Liver (tissue), 9 donors: Measurements from ENCODE around the gene MAGI1. TPM values are rescaled to one million over a fixed set of nuclear protein-coding genes. Genes with fewer than 3 reads are reported as not detected.

Source experiments
- DNase-seq: peaks from one replicate; pipeline ENCODE4 v3.0.0-alpha.2; 2017; ENCODE audit warnings: low spot score
- H3K27ac ChIP-seq, 2 donors: one replicate each; pipeline ENCODE4 v1.7.0; 2013; ENCODE audit warnings: inconsistent platforms in 2 of 2, low read length in 2 of 2, control low read depth in 1 of 2, low read depth in 1 of 2, mild to moderate bottlenecking in 1 of 2
- H3K27me3 ChIP-seq, 4 donors: one replicate each; pipeline versions ENCODE4 v1.6.1 to v1.7.0; 2013; ENCODE audit warnings: low read length in 3 of 4, inconsistent platforms in 1 of 4, mild to moderate bottlenecking in 1 of 4, moderate library complexity in 1 of 4; ENCODE audit not compliant: control insufficient read depth in 4 of 4, insufficient read depth in 4 of 4
- H3K36me3 ChIP-seq, 4 donors: one replicate each; pipeline versions ENCODE4 v1.6.1 to v1.7.0; 2013; ENCODE audit warnings: low read length in 3 of 4, mild to moderate bottlenecking in 3 of 4, low read depth in 1 of 4, moderate library complexity in 1 of 4; ENCODE audit not compliant: control insufficient read depth in 4 of 4, insufficient read depth in 3 of 4
- H3K4me1 ChIP-seq, 4 donors: one replicate each; pipeline versions ENCODE4 v1.6.1 to v1.7.0; 2013; ENCODE audit warnings: low read length in 3 of 4, mild to moderate bottlenecking in 3 of 4, moderate library complexity in 1 of 4; ENCODE audit not compliant: control insufficient read depth in 4 of 4, insufficient read depth in 4 of 4
- H3K4me3 ChIP-seq, 3 donors: one replicate each; pipeline versions ENCODE4 v1.6.1 to v1.7.0; 2013; ENCODE audit warnings: low read length in 3 of 3, control low read depth in 1 of 3, low read depth in 1 of 3, mild to moderate bottlenecking in 1 of 3
- H3K9ac ChIP-seq, 2 donors: one replicate each; pipeline ENCODE4 v1.7.0; 2013; ENCODE audit warnings: low read length in 2 of 2, mild to moderate bottlenecking in 2 of 2, moderate library complexity in 2 of 2, control low read depth in 1 of 2, low read depth in 1 of 2
- H3K9me3 ChIP-seq, 4 donors: one replicate each; pipeline versions ENCODE4 v1.6.1 to v1.7.0; 2013; ENCODE audit warnings: low read length in 3 of 4; ENCODE audit not compliant: control insufficient read depth in 4 of 4
- ATF3 ChIP-seq: IDR thresholded peaks from 2 replicates; pipeline ENCODE4 v1.6.1; 2016; ENCODE audit warnings: antibody characterized with exemption
- CTCF ChIP-seq: fragments of 150-350 bp; IDR thresholded peaks from 2 replicates; pipeline ENCODE4 v1.5.1; 2017; ENCODE audit warnings: improper control_type of control experiment, low read depth, low read length; ENCODE audit not compliant: missing input control
- EGR1 ChIP-seq, 2 donors: IDR thresholded peaks; 2 replicates each; pipeline ENCODE4 v1.6.1; 2016 to 2018; ENCODE audit warnings: antibody characterized with exemption in 2 of 2, low read depth in 2 of 2
- FOXA2 ChIP-seq: IDR thresholded peaks from 2 replicates; pipeline ENCODE4 v1.6.1; 2016; ENCODE audit warnings: antibody characterized with exemption
- GABPA ChIP-seq, 2 donors: IDR thresholded peaks in 1 of 2; conservative IDR thresholded peaks in 1 of 2; 2 replicates each; pipeline ENCODE4 v1.6.1; 2016; ENCODE audit warnings: antibody characterized with exemption in 2 of 2, mild to moderate bottlenecking in 1 of 2, moderate library complexity in 1 of 2
- HNF4G ChIP-seq: IDR thresholded peaks from 2 replicates; pipeline ENCODE4 v1.6.1; 2016; ENCODE audit warnings: antibody characterized with exemption
- JUND ChIP-seq, 2 donors: IDR thresholded peaks; 2 replicates each; pipeline ENCODE4 v1.6.1; 2016; ENCODE audit warnings: antibody characterized with exemption in 2 of 2
- NR2F2 ChIP-seq: IDR thresholded peaks from 2 replicates; pipeline ENCODE4 v1.6.1; 2016; ENCODE audit warnings: antibody characterized with exemption
- RAD21 ChIP-seq, 2 donors: IDR thresholded peaks; 2 replicates each; pipeline ENCODE4 v1.6.1; 2016; ENCODE audit warnings: antibody characterized with exemption in 2 of 2, mild to moderate bottlenecking in 2 of 2
- REST ChIP-seq: IDR thresholded peaks from 2 replicates; pipeline ENCODE4 v1.6.1; 2016; ENCODE audit warnings: antibody characterized with exemption, mild to moderate bottlenecking
- RXRA ChIP-seq, 2 donors: IDR thresholded peaks; 2 replicates each; pipeline ENCODE4 v1.6.1; 2017 to 2018; ENCODE audit warnings: antibody characterized with exemption in 2 of 2, mild to moderate bottlenecking in 1 of 2
- SP1 ChIP-seq: IDR thresholded peaks from 2 replicates; pipeline ENCODE4 v1.6.1; 2018; ENCODE audit warnings: antibody characterized with exemption, mild to moderate bottlenecking
- TAF1 ChIP-seq: conservative IDR thresholded peaks from 2 replicates; pipeline ENCODE4 v1.6.1; 2016; ENCODE audit warnings: antibody characterized with exemption, mild to moderate bottlenecking
- YY1 ChIP-seq: IDR thresholded peaks from 2 replicates; pipeline ENCODE4 v1.6.1; 2016; ENCODE audit warnings: antibody characterized with exemption, mild to moderate bottlenecking
- ZBTB33 ChIP-seq: IDR thresholded peaks from 2 replicates; pipeline ENCODE4 v1.6.1; 2016; ENCODE audit warnings: antibody characterized with exemption
- WGBS: extraction: QIAGEN DNeasy Blood & Tissue Kit; methylation state at CpG from one replicate; pipeline ENCODE4 v1.1.7; 2013; 5-methylcytosine and 5-hydroxymethylcytosine counted together
- polyA plus RNA-seq, 2 donors: library from polyadenylated mRNA; stranded (reverse) in 1 of 2; unstranded in 1 of 2; fragments of 200-250 nt in 1 of 2; fragments of >200 nt in 1 of 2; fragmentation: Nextera tagmentation in 1 of 2; extraction: Ambion mirVana in 1 of 2; gene quantifications; one replicate each; pipeline versions ENCODE4 v1.2.1 to v1.2.3, GENCODE V29; 2013 to 2015
- total RNA-seq, 2 donors: library from RNA; depleted of rRNA; stranded (reverse); fragments of >200 nt; gene quantifications; one replicate each; pipeline ENCODE4 v1.2.3, GENCODE V29; 2014
- donor health status: healthy.
- donor health status: healthy.
- donor health status: healthy.
- donor health status: healthy.
- donor health status: healthy.

MAGI1 gene
- total and polyA plus RNA-seq, 4 donors: 9.6 to 68.8 (median 14.0) TPM

- no peak overlapping the region for H3K27ac ChIP-seq
- no peak overlapping the region for H3K9ac ChIP-seq
- peak; percentile 35 for DNase-seq
Measured at GRCh38 chr3:65548848-65549625, 489.7 kb downstream of the MAGI1 start.

More at GRCh38 chr3:65548848-65549625, 489.7 kb downstream of the MAGI1 start:
- H3K4me3 ChIP-seq: peak overlapping the region in 2 of 3 donors; percentile 55 to 58
- no peaks in the 10 kb centered on the region for H3K9me3 ChIP-seq
- peaks cover 11 to 18% (median 11%) of the 10 kb centered on the region in 4 donors for H3K4me1 ChIP-seq
- no peaks in the 10 kb centered on the region for H3K36me3 ChIP-seq
- H3K27me3 ChIP-seq: no peaks in the 10 kb centered on the region
- WGBS: 4% methylated on average over 71 of the region's 71 CpGs
- TF ChIP-seq TAF1 (no peak), ZBTB33 (no peak), RXRA (IDR thresholded peaks at IDR 0.05) (no peak), REST (no peak), FOXA2 (no peak), ATF3 (no peak), CTCF (no peak), SP1 (no peak), JUND (IDR thresholded peaks at IDR 0.05) (no peak), GABPA (IDR thresholded peaks at IDR 0.05 in 1 of 2, conservative IDR thresholded peaks at IDR 0.05 in 1 of 2) (no peak), YY1 (no peak), EGR1 (IDR thresholded peaks at IDR 0.05; ENCODE audit: low read depth in 2 of 2) (no peak), RAD21 (IDR thresholded peaks at IDR 0.05) (no peak), HNF4G (no peak), NR2F2 (no peak)
